ENCODE results near the gene TLX1.
A peak's percentile ranks its signal among the peaks of the same experiment; 100 is the strongest.

Gene TLX1

GRCh38 chr10:101097881-101098280 lies 33.2 kb upstream of the TLX1 start:
- Histone ChIP-seq H3K4me1 (no peaks in the 10 kb centered on the region), H3K36me3 (replicated peaks) (no peaks in the 10 kb centered on the region), H3K4me3 (no peak overlapping the region), H3K9me3 (no peaks in the 10 kb centered on the region), H3K27me3 (ENCODE audit: low read depth) (peaks cover 17% of the 10 kb centered on the region)
- in situ Hi-C loops (cut with MboI; ENCODE audit: low sequenced_read_pairs): no loop called here
- no peak for DNase-seq (ENCODE audit: low spot score in 2 of 2)

GRCh38 chr10:101099901-101100300 lies 31.2 kb upstream of the TLX1 start:
- no peaks in the 10 kb centered on the region for H3K36me3 ChIP-seq (replicated peaks)
- no peak for DNase-seq (ENCODE audit: low spot score in 2 of 2)
- H3K9me3 ChIP-seq: no peaks in the 10 kb centered on the region
- H3K4me3 ChIP-seq: no peak overlapping the region
- H3K27me3 ChIP-seq (ENCODE audit: low read depth): peaks cover 18% of the 10 kb centered on the region
- in situ Hi-C loops (cut with MboI; ENCODE audit: low sequenced_read_pairs): no loop called here
- no peaks in the 10 kb centered on the region for H3K4me1 ChIP-seq

GRCh38 chr10:101101372-101101881 lies 29.7 kb upstream of the TLX1 start:
- in situ Hi-C loops (cut with MboI; ENCODE audit: low sequenced_read_pairs): no loop called here
- peaks cover 25% of the 10 kb centered on the region for H3K27me3 ChIP-seq (ENCODE audit: low read depth)
- H3K4me3 ChIP-seq: no peak overlapping the region

GRCh38 chr10:101103430-101103829 lies 27.7 kb upstream of the TLX1 start:
- H3K4me3 ChIP-seq: no peak overlapping the region
- H3K4me1 ChIP-seq: no peaks in the 10 kb centered on the region
- H3K27me3 ChIP-seq (ENCODE audit: low read depth): peaks cover 25% of the 10 kb centered on the region
- H3K36me3 ChIP-seq (replicated peaks): no peaks in the 10 kb centered on the region
- no peak for DNase-seq (ENCODE audit: low spot score in 2 of 2)
- no peaks in the 10 kb centered on the region for H3K9me3 ChIP-seq
- in situ Hi-C loops (cut with MboI; ENCODE audit: low sequenced_read_pairs): no loop called here

More at GRCh38 chr10:101101372-101101881, 29.7 kb upstream of the TLX1 start:
- DNase-seq (ENCODE audit: low spot score in 2 of 2): no peak
- Histone ChIP-seq H3K4me1 (no peaks in the 10 kb centered on the region), H3K9me3 (no peaks in the 10 kb centered on the region), H3K36me3 (replicated peaks) (no peaks in the 10 kb centered on the region)

- Histone ChIP-seq H3K27me3 (ENCODE audit: low read depth) (peaks cover 23% of the 10 kb centered on the region), H3K4me1 (peaks cover 3% of the 10 kb centered on the region; the same call in 1 of the 2 replicates), H3K9me3 (no peaks in the 10 kb centered on the region), H3K4me3 (no peak overlapping the region), H3K36me3 (replicated peaks) (no peaks in the 10 kb centered on the region)
- in situ Hi-C loops (cut with MboI; ENCODE audit: low sequenced_read_pairs): no loop called here
- DNase-seq (ENCODE audit: low spot score in 2 of 2): no peak
These were observed 24.7 kb upstream of the TLX1 start for GRCh38 chr10:101106351-101106750.

GRCh38 chr10:101107771-101108170 lies 23.3 kb upstream of the TLX1 start:
- H3K4me1 ChIP-seq: peaks cover 3% of the 10 kb centered on the region; the same call in 1 of the 2 replicates
- H3K27me3 ChIP-seq (ENCODE audit: low read depth): peaks cover 14% of the 10 kb centered on the region; the same call in 1 of the 2 replicates
- H3K36me3 ChIP-seq (replicated peaks): no peaks in the 10 kb centered on the region
- in situ Hi-C loops (cut with MboI; ENCODE audit: low sequenced_read_pairs): no loop called here
- H3K9me3 ChIP-seq: no peaks in the 10 kb centered on the region
- no peak overlapping the region for H3K4me3 ChIP-seq
- no peak for DNase-seq (ENCODE audit: low spot score in 2 of 2)

GRCh38 chr10:101110856-101111523 lies 20.1 kb upstream of the TLX1 start:
- Histone ChIP-seq H3K9me3 (no peaks in the 10 kb centered on the region), H3K36me3 (replicated peaks) (no peaks in the 10 kb centered on the region), H3K27me3 (ENCODE audit: low read depth) (peaks cover 24% of the 10 kb centered on the region; the same call in 1 of the 2 replicates), H3K4me3 (no peak overlapping the region), H3K4me1 (peaks cover 3% of the 10 kb centered on the region; the same call in 1 of the 2 replicates)
- in situ Hi-C loops (cut with MboI; ENCODE audit: low sequenced_read_pairs): no loop called here
- DNase-seq (ENCODE audit: low spot score in 2 of 2): no peak

GRCh38 chr10:101111547-101111946 lies 19.6 kb upstream of the TLX1 start:
- no peak for DNase-seq (ENCODE audit: low spot score in 2 of 2)
- peaks cover 3% of the 10 kb centered on the region; the same call in 1 of the 2 replicates for H3K4me1 ChIP-seq
- peaks cover 26% of the 10 kb centered on the region; the same call in 1 of the 2 replicates for H3K27me3 ChIP-seq (ENCODE audit: low read depth)
- H3K9me3 ChIP-seq: no peaks in the 10 kb centered on the region
- no peaks in the 10 kb centered on the region for H3K36me3 ChIP-seq (replicated peaks)
- H3K4me3 ChIP-seq: no peak overlapping the region
- in situ Hi-C loops (cut with MboI; ENCODE audit: low sequenced_read_pairs): no loop called here

GRCh38 chr10:101112799-101113594 lies 18.1 kb upstream of the TLX1 start:
- in situ Hi-C loops (cut with MboI; ENCODE audit: low sequenced_read_pairs): no loop called here
- Histone ChIP-seq H3K9me3 (no peaks in the 10 kb centered on the region), H3K36me3 (replicated peaks) (no peaks in the 10 kb centered on the region), H3K4me3 (no peak overlapping the region), H3K4me1 (peaks cover 3% of the 10 kb centered on the region; the same call in 1 of the 2 replicates), H3K27me3 (ENCODE audit: low read depth) (peaks cover 29% of the 10 kb centered on the region; the same call in 1 of the 2 replicates)
- DNase-seq (ENCODE audit: low spot score in 2 of 2): no peak

GRCh38 chr10:101113890-101114403 lies 17.2 kb upstream of the TLX1 start:
- in situ Hi-C loops (cut with MboI; ENCODE audit: low sequenced_read_pairs): no loop called here
- Histone ChIP-seq H3K4me1 (peaks cover 3% of the 10 kb centered on the region; the same call in 1 of the 2 replicates), H3K4me3 (no peak overlapping the region), H3K36me3 (replicated peaks) (no peaks in the 10 kb centered on the region), H3K9me3 (no peaks in the 10 kb centered on the region), H3K27me3 (ENCODE audit: low read depth) (peaks cover 29% of the 10 kb centered on the region; the same call in 1 of the 2 replicates)
- no peak for DNase-seq (ENCODE audit: low spot score in 2 of 2)

GRCh38 chr10:101114646-101115045 lies 16.5 kb upstream of the TLX1 start:
- in situ Hi-C loops (cut with MboI; ENCODE audit: low sequenced_read_pairs): no loop called here
- H3K9me3 ChIP-seq: no peaks in the 10 kb centered on the region
- peaks cover 29% of the 10 kb centered on the region; the same call in 1 of the 2 replicates for H3K27me3 ChIP-seq (ENCODE audit: low read depth)

GRCh38 chr10:101116754-101117153 lies 14.3 kb upstream of the TLX1 start:
- Histone ChIP-seq H3K36me3 (replicated peaks) (no peaks in the 10 kb centered on the region), H3K27me3 (ENCODE audit: low read depth) (peaks cover 42% of the 10 kb centered on the region), H3K4me1 (no peaks in the 10 kb centered on the region), H3K9me3 (no peaks in the 10 kb centered on the region), H3K4me3 (no peak overlapping the region)
- in situ Hi-C loops (cut with MboI; ENCODE audit: low sequenced_read_pairs): no loop called here
- DNase-seq (ENCODE audit: low spot score in 2 of 2): no peak

More at GRCh38 chr10:101114646-101115045, 16.5 kb upstream of the TLX1 start:
- peaks cover 1% of the 10 kb centered on the region; the same call in 1 of the 2 replicates for H3K4me1 ChIP-seq
- no peaks in the 10 kb centered on the region for H3K36me3 ChIP-seq (replicated peaks)
- H3K4me3 ChIP-seq: no peak overlapping the region
- DNase-seq (ENCODE audit: low spot score in 2 of 2): no peak

- peaks cover 55% of the 10 kb centered on the region for H3K27me3 ChIP-seq (ENCODE audit: low read depth)
- H3K9me3 ChIP-seq: no peaks in the 10 kb centered on the region
- no peak overlapping the region for H3K4me3 ChIP-seq
- DNase-seq (ENCODE audit: low spot score in 2 of 2): peak in 1 of 2 experiments; percentile 41
- in situ Hi-C loops (cut with MboI; ENCODE audit: low sequenced_read_pairs): no loop called here
- H3K36me3 ChIP-seq (replicated peaks): no peaks in the 10 kb centered on the region
- H3K4me1 ChIP-seq: no peaks in the 10 kb centered on the region
These were observed 13.1 kb upstream of the TLX1 start for GRCh38 chr10:101118031-101118430.

- in situ Hi-C loops (cut with MboI; ENCODE audit: low sequenced_read_pairs): no loop called here
- Histone ChIP-seq H3K36me3 (replicated peaks) (no peaks in the 10 kb centered on the region), H3K9me3 (no peaks in the 10 kb centered on the region), H3K4me1 (no peaks in the 10 kb centered on the region), H3K27me3 (ENCODE audit: low read depth) (peaks cover 52% of the 10 kb centered on the region), H3K4me3 (no peak overlapping the region)
- DNase-seq (ENCODE audit: low spot score in 2 of 2): no peak
These were observed 10.6 kb upstream of the TLX1 start for GRCh38 chr10:101120520-101120883.

Measured in HAP-1 (cell line).